ENCODE results near the gene PRRC2C.

DNA sequence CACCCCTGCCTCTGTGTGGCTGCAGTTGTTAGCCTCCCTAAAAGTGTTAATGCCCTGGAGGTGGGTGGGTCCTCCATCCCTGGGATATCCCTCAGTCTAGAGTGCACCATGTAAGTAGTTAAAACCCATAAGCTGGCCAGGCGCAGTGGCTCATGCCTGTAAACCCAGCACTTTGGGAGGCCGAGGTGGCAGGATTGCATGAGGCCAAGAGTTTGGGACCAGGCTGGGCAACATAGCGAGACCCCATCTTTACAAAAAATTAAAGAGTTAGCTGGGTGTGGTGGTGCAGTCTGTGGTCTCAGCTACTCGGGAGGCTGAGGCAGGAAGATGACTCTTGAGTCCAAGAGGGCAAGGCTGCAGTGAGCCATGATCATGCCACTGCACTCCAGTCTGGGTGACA is 156.9 kb downstream of the PRRC2C start:
- TF ChIP-seq, protein P1, sequence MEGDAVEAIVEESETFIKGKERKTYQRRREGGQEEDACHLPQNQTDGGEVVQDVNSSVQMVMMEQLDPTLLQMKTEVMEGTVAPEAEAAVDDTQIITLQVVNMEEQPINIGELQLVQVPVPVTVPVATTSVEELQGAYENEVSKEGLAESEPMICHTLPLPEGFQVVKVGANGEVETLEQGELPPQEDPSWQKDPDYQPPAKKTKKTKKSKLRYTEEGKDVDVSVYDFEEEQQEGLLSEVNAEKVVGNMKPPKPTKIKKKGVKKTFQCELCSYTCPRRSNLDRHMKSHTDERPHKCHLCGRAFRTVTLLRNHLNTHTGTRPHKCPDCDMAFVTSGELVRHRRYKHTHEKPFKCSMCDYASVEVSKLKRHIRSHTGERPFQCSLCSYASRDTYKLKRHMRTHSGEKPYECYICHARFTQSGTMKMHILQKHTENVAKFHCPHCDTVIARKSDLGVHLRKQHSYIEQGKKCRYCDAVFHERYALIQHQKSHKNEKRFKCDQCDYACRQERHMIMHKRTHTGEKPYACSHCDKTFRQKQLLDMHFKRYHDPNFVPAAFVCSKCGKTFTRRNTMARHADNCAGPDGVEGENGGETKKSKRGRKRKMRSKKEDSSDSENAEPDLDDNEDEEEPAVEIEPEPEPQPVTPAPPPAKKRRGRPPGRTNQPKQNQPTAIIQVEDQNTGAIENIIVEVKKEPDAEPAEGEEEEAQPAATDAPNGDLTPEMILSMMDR (conservative IDR thresholded peaks at IDR 0.05; ENCODE audit: low read length) = no peak
- no peak for TF ChIP-seq EZH2phosphoT487 (IDR thresholded peaks at IDR 0.05; ENCODE audit: borderline replicate concordance, low read depth, low read length)

Measured in OCI-LY7 (cell line).